ENCODE data around the gene NRF1.

- no peak for TF ChIP-seq CTCF (IDR thresholded peaks at IDR 0.05)
- TF ChIP-seq JUNB (IDR thresholded peaks at IDR 0.05), result no peak
- TF ChIP-seq KDM1A (IDR thresholded peaks at IDR 0.05; ENCODE audit: low read depth), result no peak
- TF ChIP-seq MYC (IDR thresholded peaks at IDR 0.05; ENCODE audit: borderline replicate concordance, low read length), result no peak
- no peak for TF ChIP-seq RNF2 (IDR thresholded peaks at IDR 0.05; ENCODE audit: borderline replicate concordance, low read depth)
- TF ChIP-seq RFX5 (IDR thresholded peaks at IDR 0.05), result no peak
- no peak for TF ChIP-seq POLR2A (IDR thresholded peaks at IDR 0.05; ENCODE audit: low read length)
- TF ChIP-seq REST (IDR thresholded peaks at IDR 0.05), result no peak
- TF ChIP-seq EP300 (IDR thresholded peaks at IDR 0.05), result no peak
These were observed 23.3 kb upstream of the NRF1 start for GRCh38 chr7:129588268-129588667.

All from A549 (cell line).